ENCODE data around the gene KANK2. TPM values are rescaled to one million over a fixed set of nuclear protein-coding genes. Genes with fewer than 3 reads are reported as not detected.

KANK2 gene
- polyA plus RNA-seq, 1 of the 3 experiments (the other 2 are of a cell fraction), result 92.4 TPM

GRCh38 chr19:11148001-11148400, 49.3 kb downstream of the KANK2 start:
- H3K36me3 ChIP-seq (replicated peaks in 1 of 2; ENCODE audit: control insufficient read depth in 1 of 2, insufficient read depth in 2 of 2, low read length in 1 of 2), result peaks cover 0 to 4% of the 10 kb centered on the region in 2 experiments
- ChIA-PET POLR2A (no interaction called here), CTCF (interaction anchor here (1.0 kb wide), 1 partner anchor 335 kb away, joined by 3 read pairs; no protein-coding TSS in a partner anchor)
- no peak overlapping the region for H3K27ac ChIP-seq (ENCODE audit: low read depth in 2 of 2, low read length in 1 of 2)
- H3K4me3 ChIP-seq (ENCODE audit: low read depth in 2 of 2, low read length in 1 of 2), result no peak overlapping the region
- WGBS (ENCODE audit: low lambda C conversion rate), result 95% methylated on average over 14 of the region's 14 CpGs
- peaks cover 5 to 17% of the 10 kb centered on the region in 2 experiments; a peak in 3 of 4 replicates for H3K4me1 ChIP-seq (ENCODE audit: control insufficient read depth in 1 of 2, insufficient read depth in 2 of 2, low read depth in 1 of 2, low read length in 1 of 2)
- no peak overlapping the region for H3K4me2 ChIP-seq
- H2AFZ ChIP-seq (ENCODE audit: low read depth), result no peak overlapping the region
- H3K9me2 ChIP-seq, result no peaks in the 10 kb centered on the region
- no peaks in the 10 kb centered on the region for H4K20me1 ChIP-seq (ENCODE audit: insufficient read depth)
- H3K27me3 ChIP-seq (ENCODE audit: insufficient read depth), result no peaks in the 10 kb centered on the region
- H3K9me3 ChIP-seq, result no peaks in the 10 kb centered on the region
- TF ChIP-seq MXI1 (IDR thresholded peaks at IDR 0.05; ENCODE audit: low read depth, low read length), result no peak
- no peak for TF ChIP-seq GATA2 (CRISPR knock-in tag; IDR thresholded peaks at IDR 0.05)
- TF ChIP-seq RFX5 (IDR thresholded peaks at IDR 0.05; ENCODE audit: low read length), result no peak
- no peak for TF ChIP-seq CTCF (IDR thresholded peaks at IDR 0.05)
- TF ChIP-seq USF1 (IDR thresholded peaks at IDR 0.05; ENCODE audit: borderline replicate concordance, low read depth), result no peak
- no peak for TF ChIP-seq YY1 (IDR thresholded peaks at IDR 0.05; ENCODE audit: low read depth)
- TF ChIP-seq FOXJ3 (CRISPR knock-in tag; IDR thresholded peaks at IDR 0.05), result no peak
- no peak for TF ChIP-seq EZH2phosphoT487 (IDR thresholded peaks at IDR 0.05; ENCODE audit: borderline replicate concordance, low read depth)
- TF ChIP-seq IRF3 (IDR thresholded peaks at IDR 0.05; ENCODE audit: low read depth, low read length), result no peak
- no peak for TF ChIP-seq FOSL2 (IDR thresholded peaks at IDR 0.05; ENCODE audit: borderline replicate concordance, low read depth)
- no peak for TF ChIP-seq POLR2AphosphoS5 (IDR thresholded peaks at IDR 0.05; ENCODE audit: low read depth, low read length)
- no peak for TF ChIP-seq EP300 (IDR thresholded peaks at IDR 0.05; ENCODE audit: borderline replicate concordance in 1 of 2, low read depth in 1 of 2, low read length in 1 of 2)
- TF ChIP-seq MEF2A (IDR thresholded peaks at IDR 0.05; ENCODE audit: borderline replicate concordance, low read depth), result no peak
- TF ChIP-seq RCOR1 (IDR thresholded peaks at IDR 0.05; ENCODE audit: low read length), result no peak
- no peak for TF ChIP-seq SMC3 (IDR thresholded peaks at IDR 0.05; ENCODE audit: low read depth, low read length)
- TF ChIP-seq REST (IDR thresholded peaks at IDR 0.05; ENCODE audit: low read depth, low read length), result no peak
- peaks cover 47% of the 10 kb centered on the region for H3K79me2 ChIP-seq (ENCODE audit: insufficient read depth)
- peaks cover 30% of the 10 kb centered on the region for H3F3A ChIP-seq (replicated peaks; ENCODE audit: insufficient read depth)
- H3K9ac ChIP-seq, result no peak overlapping the region
- DNase-seq, result no peak

Data from SK-N-SH (cell line).